HEK293 (cell line): ENCODE results near the gene CYP2R1.

Source experiments
- HOXC10 ChIP-seq: sonication (generic); formaldehyde crosslinking; IDR thresholded peaks from 2 replicates; pipeline ENCODE4 v1.8.1; 2023; ENCODE audit warnings: mild to moderate bottlenecking, missing genetic modification reagents
- INSM2 ChIP-seq: fragments of 450-650 bp; formaldehyde crosslinking; IDR thresholded peaks from 2 replicates; pipeline ENCODE4 v1.5.1; 2016; ENCODE audit warnings: missing biosample characterization, missing genetic modification characterization
- KLF1 ChIP-seq: fragments of 450-650 bp; formaldehyde crosslinking; IDR thresholded peaks from 2 replicates; pipeline ENCODE4 v1.5.1; 2016; ENCODE audit warnings: missing biosample characterization, missing genetic modification characterization
- KLF16 ChIP-seq: fragments of 450-650 bp; formaldehyde crosslinking; IDR thresholded peaks from 2 replicates; pipeline ENCODE4 v1.5.1; 2017; ENCODE audit warnings: missing biosample characterization, missing genetic modification characterization
- SP3 ChIP-seq: fragments of 450-650 bp; formaldehyde crosslinking; IDR thresholded peaks from 2 replicates; pipeline ENCODE4 v1.5.1; 2016; ENCODE audit warnings: missing biosample characterization, missing genetic modification characterization
- TSHZ1 ChIP-seq: fragments of 450-650 bp; formaldehyde crosslinking; IDR thresholded peaks from 2 replicates; pipeline ENCODE4 v1.5.1; 2016; ENCODE audit warnings: missing biosample characterization, missing genetic modification characterization, borderline replicate concordance
- YY2 ChIP-seq: fragments of 450-650 bp; formaldehyde crosslinking; IDR thresholded peaks from 2 replicates; pipeline ENCODE4 v1.5.1; 2016; ENCODE audit warnings: missing biosample characterization, missing genetic modification characterization
- ZBTB1 ChIP-seq: fragments of 450-650 bp; formaldehyde crosslinking; IDR thresholded peaks from 2 replicates; pipeline ENCODE4 v1.5.1; 2016; ENCODE audit warnings: missing biosample characterization, missing genetic modification characterization
- ZFP3 ChIP-seq: fragments of 450-650 bp; formaldehyde crosslinking; IDR thresholded peaks from 2 replicates; pipeline ENCODE4 v1.5.1; 2016; ENCODE audit warnings: low read depth, missing biosample characterization, missing genetic modification characterization
- ZNF121 ChIP-seq: fragments of 450-650 bp; formaldehyde crosslinking; IDR thresholded peaks from 2 replicates; pipeline ENCODE4 v1.5.1; 2016; ENCODE audit warnings: missing biosample characterization, missing genetic modification characterization
- ZNF174 ChIP-seq: fragments of 450-650 bp; formaldehyde crosslinking; IDR thresholded peaks from 2 replicates; pipeline ENCODE4 v1.5.0; 2017; ENCODE audit warnings: missing biosample characterization, mild to moderate bottlenecking, missing genetic modification characterization
- ZNF202 ChIP-seq: fragments of 450-650 bp; formaldehyde crosslinking; IDR thresholded peaks from 2 replicates; pipeline ENCODE4 v1.5.1; 2016; ENCODE audit warnings: missing biosample characterization, missing genetic modification characterization, borderline replicate concordance
- ZNF211 ChIP-seq: fragments of 450-650 bp; formaldehyde crosslinking; IDR thresholded peaks from 2 replicates; pipeline ENCODE4 v1.5.1; 2016; ENCODE audit warnings: low read depth, missing biosample characterization, missing genetic modification characterization
- ZNF24 ChIP-seq: fragments of 450-650 bp; formaldehyde crosslinking; IDR thresholded peaks from 2 replicates; pipeline ENCODE4 v1.5.1; 2016; ENCODE audit warnings: missing biosample characterization, missing genetic modification characterization
- ZNF362 ChIP-seq: fragments of 450-650 bp; formaldehyde crosslinking; IDR thresholded peaks from 2 replicates; pipeline ENCODE4 v1.5.1; 2016; ENCODE audit warnings: missing biosample characterization, missing genetic modification characterization
- ZNF366 ChIP-seq: fragments of 450-650 bp; formaldehyde crosslinking; conservative IDR thresholded peaks from 2 replicates; pipeline ENCODE4 v1.5.1; 2016; ENCODE audit warnings: missing biosample characterization, missing genetic modification characterization
- ZNF48 ChIP-seq: fragments of 450-650 bp; formaldehyde crosslinking; IDR thresholded peaks from 2 replicates; pipeline ENCODE4 v1.5.1; 2016; ENCODE audit warnings: missing biosample characterization, missing genetic modification characterization
- ZNF510 ChIP-seq: fragments of 450-650 bp; formaldehyde crosslinking; IDR thresholded peaks from 2 replicates; pipeline ENCODE4 v1.5.1; 2018; ENCODE audit warnings: mild to moderate bottlenecking, missing genetic modification characterization, missing biosample characterization; ENCODE audit not compliant: insufficient replicate concordance
- ZNF514 ChIP-seq: fragments of 450-650 bp; formaldehyde crosslinking; IDR thresholded peaks from 2 replicates; pipeline ENCODE4 v1.5.1; 2016; ENCODE audit warnings: missing biosample characterization, missing genetic modification characterization
- ZNF548 ChIP-seq: fragments of 450-650 bp; formaldehyde crosslinking; IDR thresholded peaks from 2 replicates; pipeline ENCODE4 v1.5.1; 2016; ENCODE audit warnings: missing biosample characterization, missing genetic modification characterization
- ZNF621 ChIP-seq: fragments of 450-650 bp; formaldehyde crosslinking; IDR thresholded peaks from 2 replicates; pipeline ENCODE4 v1.5.1; 2017; ENCODE audit warnings: missing biosample characterization, missing genetic modification characterization
- ZNF626 ChIP-seq: fragments of 450-650 bp; sonication (Bioruptor Pico); formaldehyde crosslinking; IDR thresholded peaks from 2 replicates; pipeline ENCODE4 v1.5.1; 2018; ENCODE audit warnings: missing biosample characterization, missing genetic modification characterization, inconsistent platforms
- ZNF629 ChIP-seq: fragments of 450-650 bp; formaldehyde crosslinking; IDR thresholded peaks from 2 replicates; pipeline ENCODE4 v1.5.1; 2017; ENCODE audit warnings: missing biosample characterization, missing genetic modification characterization
- ZNF645 ChIP-seq: fragments of 450-650 bp; formaldehyde crosslinking; IDR thresholded peaks from 2 replicates; pipeline ENCODE4; 2016; ENCODE audit warnings: missing biosample characterization, missing genetic modification characterization
- ZNF768 ChIP-seq: fragments of 450-650 bp; formaldehyde crosslinking; IDR thresholded peaks from 2 replicates; pipeline ENCODE4 v1.5.1; 2018; ENCODE audit warnings: missing biosample characterization, mild to moderate bottlenecking, missing genetic modification characterization
- TF ChIP-seq, protein P1 (sequence below): fragments of 450-650 bp; formaldehyde crosslinking; IDR thresholded peaks from 2 replicates; pipeline ENCODE4 v1.5.1; 2016; ENCODE audit warnings: missing biosample characterization, missing genetic modification characterization
- TF ChIP-seq, protein P2 (sequence below): fragments of 450-650 bp; IDR thresholded peaks from 2 replicates; pipeline ENCODE4 v1.5.1; 2018; ENCODE audit warnings: missing biosample characterization, missing genetic modification characterization

The CYP2R1 gene

GRCh38 chr11:14891143-14892035 is 642 bp downstream of the CYP2R1 start (continued):
- TF ChIP-seq ZNF645 (tag by site-specific recombination) (no peak), KLF1 (tag by site-specific recombination) (peak; percentile 49; the same call in 1 of the 2 replicates), KLF16 (tag by site-specific recombination) (peak; percentile 93), ZNF121 (tag by site-specific recombination) (no peak), ZNF514 (tag by site-specific recombination) (no peak), ZNF174 (tag by site-specific recombination) (no peak), ZNF629 (tag by site-specific recombination) (0 out of 2 replicates have a peak, but pooled peaks have one; percentile 24), ZNF24 (tag by site-specific recombination) (0 out of 2 replicates have a peak, but pooled peaks have one; percentile 29), ZNF366 (tag by site-specific recombination) (no peak), HOXC10 (CRISPR knock-in tag) (peak; percentile 40; the same call in 1 of the 2 replicates), ZNF362 (tag by site-specific recombination) (no peak), ZNF48 (tag by site-specific recombination) (no peak), ZNF621 (no peak), ZNF202 (tag by site-specific recombination) (no peak), ZFP3 (no peak), YY2 (0 out of 2 replicates have a peak, but pooled peaks have one; percentile 40), SP3 (tag by site-specific recombination) (peak; percentile 54), ZBTB1 (tag by site-specific recombination) (no peak), TSHZ1 (no peak), ZNF548 (tag by site-specific recombination) (no peak), INSM2 (tag by site-specific recombination) (peak; percentile 31; the same call in 1 of the 2 replicates), ZNF211 (tag by site-specific recombination) (no peak), ZNF768 (no peak), ZNF510 (tag by site-specific recombination) (no peak), ZNF626 (tag by site-specific recombination) (no peak)
- TF ChIP-seq, protein P1, sequence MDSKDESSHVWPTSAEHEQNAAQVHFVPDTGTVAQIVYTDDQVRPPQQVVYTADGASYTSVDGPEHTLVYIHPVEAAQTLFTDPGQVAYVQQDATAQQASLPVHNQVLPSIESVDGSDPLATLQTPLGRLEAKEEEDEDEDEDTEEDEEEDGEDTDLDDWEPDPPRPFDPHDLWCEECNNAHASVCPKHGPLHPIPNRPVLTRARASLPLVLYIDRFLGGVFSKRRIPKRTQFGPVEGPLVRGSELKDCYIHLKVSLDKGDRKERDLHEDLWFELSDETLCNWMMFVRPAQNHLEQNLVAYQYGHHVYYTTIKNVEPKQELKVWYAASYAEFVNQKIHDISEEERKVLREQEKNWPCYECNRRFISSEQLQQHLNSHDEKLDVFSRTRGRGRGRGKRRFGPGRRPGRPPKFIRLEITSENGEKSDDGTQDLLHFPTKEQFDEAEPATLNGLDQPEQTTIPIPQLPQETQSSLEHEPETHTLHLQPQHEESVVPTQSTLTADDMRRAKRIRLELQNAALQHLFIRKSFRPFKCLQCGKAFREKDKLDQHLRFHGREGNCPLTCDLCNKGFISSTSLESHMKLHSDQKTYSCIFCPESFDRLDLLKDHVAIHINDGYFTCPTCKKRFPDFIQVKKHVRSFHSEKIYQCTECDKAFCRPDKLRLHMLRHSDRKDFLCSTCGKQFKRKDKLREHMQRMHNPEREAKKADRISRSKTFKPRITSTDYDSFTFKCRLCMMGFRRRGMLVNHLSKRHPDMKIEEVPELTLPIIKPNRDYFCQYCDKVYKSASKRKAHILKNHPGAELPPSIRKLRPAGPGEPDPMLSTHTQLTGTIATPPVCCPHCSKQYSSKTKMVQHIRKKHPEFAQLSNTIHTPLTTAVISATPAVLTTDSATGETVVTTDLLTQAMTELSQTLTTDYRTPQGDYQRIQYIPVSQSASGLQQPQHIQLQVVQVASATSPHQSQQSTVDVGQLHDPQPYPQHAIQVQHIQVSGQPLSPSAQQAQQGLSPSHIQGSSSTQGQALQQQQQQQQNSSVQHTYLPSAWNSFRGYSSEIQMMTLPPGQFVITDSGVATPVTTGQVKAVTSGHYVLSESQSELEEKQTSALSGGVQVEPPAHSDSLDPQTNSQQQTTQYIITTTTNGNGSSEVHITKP: 0 out of 2 replicates have a peak, but pooled peaks have one; percentile 18
- TF ChIP-seq, protein P2, sequence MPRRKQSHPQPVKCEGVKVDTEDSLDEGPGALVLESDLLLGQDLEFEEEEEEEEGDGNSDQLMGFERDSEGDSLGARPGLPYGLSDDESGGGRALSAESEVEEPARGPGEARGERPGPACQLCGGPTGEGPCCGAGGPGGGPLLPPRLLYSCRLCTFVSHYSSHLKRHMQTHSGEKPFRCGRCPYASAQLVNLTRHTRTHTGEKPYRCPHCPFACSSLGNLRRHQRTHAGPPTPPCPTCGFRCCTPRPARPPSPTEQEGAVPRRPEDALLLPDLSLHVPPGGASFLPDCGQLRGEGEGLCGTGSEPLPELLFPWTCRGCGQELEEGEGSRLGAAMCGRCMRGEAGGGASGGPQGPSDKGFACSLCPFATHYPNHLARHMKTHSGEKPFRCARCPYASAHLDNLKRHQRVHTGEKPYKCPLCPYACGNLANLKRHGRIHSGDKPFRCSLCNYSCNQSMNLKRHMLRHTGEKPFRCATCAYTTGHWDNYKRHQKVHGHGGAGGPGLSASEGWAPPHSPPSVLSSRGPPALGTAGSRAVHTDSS (tag by site-specific recombination): no peak
